GM12864 (cell line): ENCODE data around the gene C1QTNF12.

Experiments used
- DNase-seq: peaks from one replicate; pipeline ENCODE4 v3.0.0-alpha.2; 2011; ENCODE audit warnings: low read depth
- H3K4me3 ChIP-seq: 2 replicates; pipeline ENCODE4 v1.5.1; 2011; ENCODE audit warnings: mild to moderate bottlenecking, low read depth, low read length, control low read depth
- CTCF ChIP-seq: IDR thresholded peaks from 2 replicates; pipeline ENCODE4 v1.5.1; 2011; ENCODE audit warnings: low read depth, mild to moderate bottlenecking, moderate library complexity, low read length, control low read depth, inconsistent platforms; ENCODE audit errors: missing control alignments

C1QTNF12 gene

GRCh38 chr1:1210726-1211540, 35.6 kb downstream of the C1QTNF12 start:
- no peak for TF ChIP-seq CTCF
- no peak for DNase-seq
- H3K4me3 ChIP-seq, result no peak overlapping the region

DNA sequence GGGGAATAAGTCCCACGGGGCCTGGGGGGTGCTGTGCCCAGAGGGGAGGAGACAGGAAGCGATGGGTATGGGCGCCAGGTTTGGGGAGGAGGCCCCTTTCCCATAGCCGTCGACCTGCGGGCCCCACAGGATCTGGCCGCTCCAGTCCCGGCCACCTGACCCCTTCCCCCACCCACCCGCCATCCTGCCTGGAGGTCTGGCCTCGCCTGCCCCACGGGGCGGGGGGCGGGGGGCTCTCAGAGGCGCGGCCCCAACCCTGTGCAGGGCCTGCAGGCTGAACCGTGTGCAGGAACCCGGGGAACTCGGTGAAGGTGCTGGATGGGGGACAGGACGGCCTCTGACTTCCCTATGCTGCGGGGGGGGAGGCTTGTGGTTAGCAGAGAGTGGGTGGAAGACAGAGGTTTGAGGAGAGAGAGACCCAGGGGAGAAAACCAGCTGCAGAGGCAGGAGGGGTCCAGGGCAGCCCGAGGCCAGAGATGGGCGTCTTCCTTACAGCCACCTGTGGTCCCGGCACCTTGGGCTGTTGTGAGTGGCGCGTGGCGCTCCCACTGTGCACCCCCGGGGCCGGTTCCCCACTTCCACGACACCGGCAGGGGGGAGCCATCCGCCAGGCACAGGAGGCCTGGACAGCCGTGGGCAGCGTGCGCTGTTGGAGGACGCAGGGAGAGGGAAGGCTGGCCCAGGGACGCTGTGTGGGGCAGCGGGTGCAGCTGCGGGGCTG, 37.6 kb downstream of the C1QTNF12 start:
- no peak for TF ChIP-seq CTCF
- no peak for DNase-seq
- H3K4me3 ChIP-seq, result no peak overlapping the region

DNA sequence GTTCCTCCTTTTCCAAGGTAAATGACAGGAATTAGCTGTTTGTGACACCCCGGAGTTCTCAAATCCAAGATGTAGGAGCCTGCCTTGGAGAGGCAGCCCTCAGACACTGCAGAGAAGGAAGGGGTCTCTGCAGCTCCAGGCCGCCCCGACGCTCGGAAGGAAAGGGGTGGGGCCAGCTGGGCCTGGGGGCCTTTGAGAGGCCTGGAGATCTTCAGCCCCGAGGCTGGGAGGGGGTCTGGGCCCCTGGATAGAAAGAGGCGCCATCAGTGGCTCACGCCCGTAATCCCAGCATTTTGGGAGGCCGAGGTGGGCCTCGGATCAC, 39.0 kb downstream of the C1QTNF12 start:
- H3K4me3 ChIP-seq, result no peak overlapping the region
- no peak for DNase-seq
- TF ChIP-seq CTCF, result no peak

- no peak for TF ChIP-seq CTCF
- H3K4me3 ChIP-seq, result no peak overlapping the region
- DNase-seq, result no peak
These were observed 39.5 kb downstream of the C1QTNF12 start for GRCh38 chr1:1206966-1207531.

- no peak for TF ChIP-seq CTCF
- peak within 1 kb of the TSS; percentile 8 for H3K4me3 ChIP-seq
- DNase-seq, result no peak
These were observed 40.1 kb downstream of the C1QTNF12 start, which contains the start of gene TNFRSF18 for GRCh38 chr1:1206376-1206965. TSS of gene TNFRSF18 (minus strand) at chr1:1206592. CDS start at chr1:1206571, 21 bp downstream.

- no peak for DNase-seq
- H3K4me3 ChIP-seq, result peak overlapping the region; percentile 8
- no peak for TF ChIP-seq CTCF
These were observed 40.6 kb downstream of the C1QTNF12 start for GRCh38 chr1:1205769-1206375.
